GM04504 (cell line): Measurements from ENCODE around the gene PHF21A.

ENCODE experiments used
- DNase-seq: peaks from one replicate; pipeline ENCODE4 v3.0.0-alpha.2; 2012; ENCODE audit warnings: low read depth

The PHF21A gene

DNA sequence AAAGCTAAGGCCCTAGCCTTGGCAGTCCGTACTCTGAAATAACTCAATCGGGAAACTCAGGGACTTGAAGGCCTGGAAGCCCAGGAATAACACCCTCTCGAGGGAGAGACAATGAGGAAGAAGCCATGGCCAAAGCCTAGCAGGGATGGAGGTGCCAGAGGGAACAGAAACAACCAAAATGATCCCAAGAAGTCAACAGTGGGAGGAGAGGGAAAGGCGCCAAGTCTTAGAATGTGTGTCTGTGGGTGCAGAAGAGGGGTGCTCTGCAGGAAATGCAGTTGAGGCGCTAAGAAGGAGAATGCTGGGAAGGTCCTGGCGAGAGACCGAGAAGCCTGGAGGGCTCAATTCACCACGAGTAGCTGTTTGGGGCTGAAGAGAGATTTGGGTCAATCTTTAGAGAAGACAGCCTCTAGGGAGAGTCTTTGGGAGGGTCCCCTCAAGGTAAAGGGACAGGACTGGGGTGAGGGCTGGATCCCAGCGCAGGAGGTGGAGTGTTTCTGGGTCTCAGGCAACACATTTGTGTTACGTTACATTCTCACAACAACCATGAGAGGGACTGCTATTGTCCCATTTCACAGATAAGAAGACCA is 236.6 kb downstream of the PHF21A start:
- no peak for DNase-seq
